MCF 10A (cell line): ENCODE data around the gene GLYAT. TPM values are rescaled to one million over a fixed set of nuclear protein-coding genes. Genes with fewer than 3 reads are reported as not detected.
"Not testable (repeated sequence)": the region's sequence is repeated elsewhere in the genome, so short reads cannot be mapped to it uniquely, and the experiment has no call there.

ENCODE experiments used
- BruUV-seq: library from RNA; stranded (reverse); fragments of 400-500 nt; replicated peaks from 2 replicates; lab custom pipeline; 2021; lab: Mats Ljungman, UMichigan
- CTCF ChIA-PET: fragments of 300-600 bp; sonication (Branson Sonifier 250); formaldehyde crosslinking; extraction: SDS; loops from one replicate; lab custom pipeline; 2021; ENCODE audit warnings: antibody characterized with exemption, inconsistent platforms; lab: Yijun Ruan, JAX
- POLR2A ChIA-PET: fragments of 300-600, 350-650 bp; sonication (Branson Sonifier 250); formaldehyde crosslinking; extraction: SDS; loops from one replicate; lab custom pipeline; 2020; ENCODE audit warnings: antibody characterized with exemption, inconsistent platforms; lab: Yijun Ruan, JAX
- DNase-seq: peaks from one replicate; pipeline ENCODE4 v3.0.0-alpha.2; 2018; ENCODE audit not compliant: unreplicated experiment
- H3K27ac Mint-ChIP-seq: one replicate; pipeline ENCODE4 v1.8.0; 2022; ENCODE audit warnings: mild to moderate bottlenecking, low read depth, mixed read lengths; ENCODE audit not compliant: unreplicated experiment
- H3K27me3 Mint-ChIP-seq: one replicate; pipeline ENCODE4 v1.8.0; 2022; ENCODE audit warnings: mixed read lengths; ENCODE audit not compliant: insufficient read depth, unreplicated experiment
- H3K36me3 Mint-ChIP-seq: one replicate; pipeline ENCODE4 v1.8.0; 2022; ENCODE audit warnings: mild to moderate bottlenecking, moderate library complexity, mixed read lengths; ENCODE audit not compliant: insufficient read depth, unreplicated experiment
- H3K4me1 Mint-ChIP-seq: one replicate; pipeline ENCODE4 v1.8.0; 2022; ENCODE audit warnings: mixed read lengths; ENCODE audit not compliant: insufficient read depth, unreplicated experiment
- H3K4me3 Mint-ChIP-seq: one replicate; pipeline ENCODE4 v1.8.0; 2022; ENCODE audit warnings: mild to moderate bottlenecking, moderate library complexity, mixed read lengths; ENCODE audit not compliant: unreplicated experiment
- H3K9me3 Mint-ChIP-seq: one replicate; pipeline ENCODE4 v1.8.0; 2022; ENCODE audit warnings: mixed read lengths; ENCODE audit not compliant: unreplicated experiment
- intact Hi-C: fragments of 100-400 bp; cut with micrococcal nuclease; formaldehyde crosslinking; loops from 2 replicates; pipeline ENCODE4 v1.14.1; 2022
- total RNA-seq: library from RNA; stranded (reverse); gene quantifications from 2 replicates; pipeline ENCODE4 v1.2.3, GENCODE V29; 2022
- TF ChIP-seq, protein P1 (sequence below): fragments of 200-600 bp; IDR thresholded peaks from one replicate; pipeline ENCODE4 v1.8.0; 2022; ENCODE audit warnings: antibody characterized with exemption, mild to moderate bottlenecking; ENCODE audit not compliant: unreplicated experiment

The GLYAT gene
- total RNA-seq, 1 experiment from 2014 or later, result not detected

DNA sequence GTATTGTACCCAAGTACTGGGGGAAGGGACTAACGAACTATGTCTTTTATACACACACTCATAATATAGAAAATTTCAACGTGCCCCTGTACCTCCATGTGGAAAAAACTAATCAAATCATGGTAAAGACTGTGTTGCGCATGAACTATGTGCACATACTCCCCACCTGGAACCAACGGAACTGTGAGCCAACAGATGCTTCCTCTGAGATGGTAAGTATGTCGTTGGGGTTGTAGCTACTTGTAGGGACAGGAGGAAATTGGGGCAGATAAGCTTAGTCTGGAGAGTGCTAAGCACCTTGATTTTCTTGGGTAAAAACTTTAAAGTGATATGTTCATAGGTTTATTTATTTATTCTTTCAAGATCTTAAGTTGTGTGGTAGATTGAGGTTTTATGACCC, 40.1 kb downstream of the GLYAT start:
- DNase-seq, result no peak
- no TSS peak for BruUV-seq
- Mint-ChIP-seq H3K4me1 (peaks cover 9% of the 10 kb centered on the region), H3K27ac (no peak overlapping the region), H3K4me3 (no peak overlapping the region), H3K27me3 (no peaks in the 10 kb centered on the region), H3K9me3 (no peaks in the 10 kb centered on the region), H3K36me3 (no peaks in the 10 kb centered on the region)
- ChIA-PET POLR2A (no interaction called here), CTCF (interaction anchor here (3.5 kb wide), 1 partner anchor 97 kb away, joined by 15 read pairs; no protein-coding TSS in a partner anchor)
- intact Hi-C loops, result no loop called here
- TF ChIP-seq, protein P1, sequence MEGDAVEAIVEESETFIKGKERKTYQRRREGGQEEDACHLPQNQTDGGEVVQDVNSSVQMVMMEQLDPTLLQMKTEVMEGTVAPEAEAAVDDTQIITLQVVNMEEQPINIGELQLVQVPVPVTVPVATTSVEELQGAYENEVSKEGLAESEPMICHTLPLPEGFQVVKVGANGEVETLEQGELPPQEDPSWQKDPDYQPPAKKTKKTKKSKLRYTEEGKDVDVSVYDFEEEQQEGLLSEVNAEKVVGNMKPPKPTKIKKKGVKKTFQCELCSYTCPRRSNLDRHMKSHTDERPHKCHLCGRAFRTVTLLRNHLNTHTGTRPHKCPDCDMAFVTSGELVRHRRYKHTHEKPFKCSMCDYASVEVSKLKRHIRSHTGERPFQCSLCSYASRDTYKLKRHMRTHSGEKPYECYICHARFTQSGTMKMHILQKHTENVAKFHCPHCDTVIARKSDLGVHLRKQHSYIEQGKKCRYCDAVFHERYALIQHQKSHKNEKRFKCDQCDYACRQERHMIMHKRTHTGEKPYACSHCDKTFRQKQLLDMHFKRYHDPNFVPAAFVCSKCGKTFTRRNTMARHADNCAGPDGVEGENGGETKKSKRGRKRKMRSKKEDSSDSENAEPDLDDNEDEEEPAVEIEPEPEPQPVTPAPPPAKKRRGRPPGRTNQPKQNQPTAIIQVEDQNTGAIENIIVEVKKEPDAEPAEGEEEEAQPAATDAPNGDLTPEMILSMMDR, result no peak

DNA sequence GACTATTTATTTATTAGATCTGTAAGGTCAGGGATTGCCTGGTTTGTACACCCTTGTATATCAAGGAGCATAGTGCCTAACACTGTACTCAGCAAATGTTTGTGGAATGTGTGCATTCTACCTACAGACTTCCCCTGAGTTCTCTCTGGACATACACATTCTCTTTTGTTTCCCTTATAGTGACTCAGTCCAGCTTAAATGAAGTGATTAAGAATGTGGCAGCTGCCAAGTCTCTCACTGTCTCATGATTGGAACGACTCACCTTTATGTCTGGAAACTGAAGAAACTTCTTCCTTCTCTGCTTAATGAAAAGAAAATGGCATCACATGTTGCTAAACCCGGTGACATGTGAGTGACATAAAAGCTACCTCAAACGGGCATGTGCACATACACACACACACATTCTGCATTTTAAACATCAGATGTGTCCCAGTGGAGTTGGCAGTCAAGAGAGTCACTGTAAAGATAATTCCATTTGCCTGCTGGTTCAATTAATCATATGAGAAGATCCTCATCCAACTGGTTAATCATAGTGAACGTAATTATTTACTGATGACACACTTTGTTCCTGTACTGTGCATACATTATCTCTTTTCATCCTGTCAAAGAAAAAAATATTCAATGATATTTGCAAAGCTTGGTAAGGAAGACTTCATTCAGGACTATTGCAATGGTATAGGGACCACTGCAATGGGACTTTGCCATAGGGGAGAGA, 42.8 kb downstream of the GLYAT start:
- TF ChIP-seq, protein P1, result no peak
- POLR2A ChIA-PET, result interaction anchor here (0.6 kb wide), 1 partner anchor 145 kb away, joined by 3 read pairs; no protein-coding TSS in a partner anchor

DNA sequence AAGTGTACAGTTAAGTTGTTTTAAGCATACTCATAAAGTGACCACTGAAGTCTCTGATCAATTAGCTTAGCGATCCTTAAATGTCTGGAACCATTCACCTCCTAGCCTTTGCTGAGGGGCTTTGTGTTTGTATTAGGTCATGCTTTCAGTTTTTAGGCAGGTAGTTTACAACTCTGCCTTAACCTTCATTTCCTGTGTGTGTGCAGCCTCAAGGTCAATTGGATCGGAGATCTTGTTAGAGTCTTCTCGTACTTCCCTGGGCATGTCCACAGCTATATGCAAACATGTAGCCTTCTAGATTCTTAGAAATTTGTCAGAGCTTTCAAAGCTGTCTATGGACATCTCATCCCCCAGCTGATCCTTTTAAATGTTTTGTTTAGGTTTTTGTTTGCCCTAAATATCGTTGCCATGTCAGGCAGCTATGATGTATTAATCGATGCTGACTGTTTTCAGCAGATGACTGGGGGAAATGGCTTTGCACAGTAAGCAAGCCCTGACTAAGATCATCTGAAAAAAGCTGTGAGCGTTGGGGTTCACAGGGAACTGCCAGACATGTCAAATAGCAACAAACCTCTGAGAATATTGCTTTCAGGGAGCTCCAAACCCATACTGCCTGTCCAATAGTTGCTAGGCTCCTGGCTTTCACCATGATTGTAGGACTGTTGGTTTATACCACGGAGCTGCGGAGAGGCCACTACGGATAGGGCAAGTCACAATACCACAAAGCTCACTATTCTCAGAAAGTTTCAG, 45.6 kb downstream of the GLYAT start:
- TF ChIP-seq, protein P1, result no peak
- intact Hi-C loops, result no loop called here
- ChIA-PET POLR2A (interaction anchor here (1.0 kb wide), 1 partner anchor 108 kb away, joined by 4 read pairs; no protein-coding TSS in a partner anchor), CTCF (interaction anchor here (0.7 to 5.7 kb wide), 8 partner anchors 9 to 1724 kb away, joined by 3 to 34 read pairs (median 4); no protein-coding TSS in a partner anchor)
- DNase-seq, result no peak
- H3K9me3 Mint-ChIP-seq, result no peaks in the 10 kb centered on the region
- H3K27me3 Mint-ChIP-seq, result no peaks in the 10 kb centered on the region
- no peak overlapping the region for H3K4me3 Mint-ChIP-seq
- H3K27ac Mint-ChIP-seq, result no peak overlapping the region
- BruUV-seq, result no TSS peak
- H3K4me1 Mint-ChIP-seq, result peaks cover 9% of the 10 kb centered on the region
- no peaks in the 10 kb centered on the region for H3K36me3 Mint-ChIP-seq

More for the DNA sequence above, 42.8 kb downstream of the GLYAT start:
- H3K27me3 Mint-ChIP-seq, result no peaks in the 10 kb centered on the region
- peak; percentile 37 for DNase-seq
- BruUV-seq, result no TSS peak
- H3K27ac Mint-ChIP-seq, result no peak overlapping the region
- CTCF ChIA-PET, result interaction anchor here (0.8 to 5.7 kb wide), 7 partner anchors 12 to 100 kb away, joined by 3 to 34 read pairs (median 7); no protein-coding TSS in a partner anchor
- H3K9me3 Mint-ChIP-seq, result no peaks in the 10 kb centered on the region
- peaks cover 9% of the 10 kb centered on the region for H3K4me1 Mint-ChIP-seq
- H3K36me3 Mint-ChIP-seq, result no peaks in the 10 kb centered on the region
- H3K4me3 Mint-ChIP-seq, result no peak overlapping the region
- intact Hi-C loops, result no loop called here

DNA sequence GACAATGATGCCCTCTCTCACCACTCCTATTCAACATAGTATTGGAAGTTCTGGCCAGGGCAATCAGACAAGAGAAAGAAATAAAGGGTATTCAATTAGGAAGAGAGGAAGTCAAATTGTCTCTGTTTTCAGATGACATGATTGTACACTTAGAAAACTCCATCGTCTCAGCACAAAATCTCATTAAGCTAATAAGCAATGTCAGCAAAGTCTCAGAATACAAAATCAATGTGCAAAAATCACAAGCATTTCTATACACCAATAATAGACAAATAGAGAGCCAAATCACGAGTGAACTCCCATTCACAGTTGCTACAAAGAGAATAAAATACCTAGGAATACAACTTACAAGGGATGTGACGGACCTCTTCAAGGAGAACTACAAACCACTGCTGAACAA, 49.1 kb downstream of the GLYAT start:
- H3K27ac Mint-ChIP-seq, intact Hi-C loops, H3K9me3 Mint-ChIP-seq, H3K36me3 Mint-ChIP-seq, H3K27me3 Mint-ChIP-seq, DNase-seq, CTCF ChIA-PET, H3K4me3 Mint-ChIP-seq, POLR2A ChIA-PET, BruUV-seq, H3K4me1 Mint-ChIP-seq: not testable (repeated sequence)

DNA sequence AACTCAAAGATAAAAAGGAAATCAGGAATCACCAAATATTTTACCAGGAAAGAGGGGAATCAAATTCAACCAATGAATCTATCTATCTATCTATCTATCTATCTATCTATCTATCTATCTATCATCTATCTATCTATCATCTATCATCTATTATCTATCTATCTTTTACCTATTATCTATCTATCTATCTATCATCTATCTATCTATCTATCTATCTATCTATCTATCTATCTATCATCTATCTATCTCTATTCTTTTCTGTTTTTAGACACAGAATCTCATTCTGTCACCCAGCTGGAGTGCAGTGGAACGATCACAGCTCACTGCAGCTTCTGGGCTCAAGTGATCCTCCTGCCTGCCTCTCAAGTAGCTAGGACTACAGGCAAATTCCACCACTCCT, 54.2 kb downstream of the GLYAT start:
- H3K27me3 Mint-ChIP-seq, H3K27ac Mint-ChIP-seq, BruUV-seq, H3K4me1 Mint-ChIP-seq, DNase-seq, H3K4me3 Mint-ChIP-seq, H3K36me3 Mint-ChIP-seq, H3K9me3 Mint-ChIP-seq: not testable (repeated sequence)
- intact Hi-C loops, result loop anchor here (5.0 kb wide), 2 partner anchors 225 to 460 kb away; no protein-coding TSS in a partner anchor
- POLR2A ChIA-PET, result interaction anchor here (0.6 to 1.0 kb wide), 4 partner anchors 18 to 467 kb away, joined by 3 to 5 read pairs (median 3); no protein-coding TSS in a partner anchor
- CTCF ChIA-PET, result interaction anchor here (0.6 to 8.8 kb wide), 14 partner anchors 11 to 715 kb away, joined by 3 to 118 read pairs (median 5); partner anchors contain the start of genes LPXN and ZFP91
